Upper lobe of left lung (tissue), 6 donors: Measurements from ENCODE around the gene MAPRE3. TPM values are rescaled to one million over a fixed set of nuclear protein-coding genes. Genes with fewer than 3 reads are reported as not detected.

Source experiments
- ATAC-seq, 2 donors: fragments of 200-7000 bp; cut with Tn5 transposase; one replicate each; pipeline ENCODE4 v1.9.1; 2022; ENCODE audit warnings: mild to moderate bottlenecking in 2 of 2, moderate library complexity in 2 of 2; ENCODE audit not compliant: low FRiP score in 2 of 2
- DNase-seq, 2 donors: peaks; one replicate each; pipeline ENCODE4 v3.0.0-alpha.2; 2019 to 2020
- H3K27ac ChIP-seq, 4 donors: fragments of 200-600 bp; sonication (generic); one replicate each; pipeline ENCODE4 v1.5.1; 2016 to 2019
- H3K27me3 ChIP-seq, 4 donors: fragments of 200-600 bp; sonication (generic); one replicate each; pipeline ENCODE4 v1.5.1; 2017 to 2019
- H3K36me3 ChIP-seq, 4 donors: fragments of 200-600 bp; sonication (generic); one replicate each; pipeline ENCODE4 v1.5.1; 2016 to 2019
- H3K4me1 ChIP-seq, 4 donors: fragments of 200-600 bp; sonication (generic); one replicate each; pipeline ENCODE4 v1.5.1; 2018 to 2019
- H3K4me3 ChIP-seq, 4 donors: fragments of 200-600 bp; sonication (generic); one replicate each; pipeline ENCODE4 v1.5.1; 2017 to 2019; ENCODE audit warnings: mild to moderate bottlenecking in 2 of 4, moderate library complexity in 1 of 4
- H3K9me3 ChIP-seq, 4 donors: fragments of 200-600 bp; sonication (generic); one replicate each; pipeline ENCODE4 v1.5.1; 2018 to 2019
- EP300 ChIP-seq, 4 donors: sonication (generic); formaldehyde crosslinking; IDR thresholded peaks; one replicate each; pipeline ENCODE4 v1.5.1; 2017; ENCODE audit warnings: antibody characterized with exemption in 4 of 4, control low read depth in 2 of 4
- POLR2A ChIP-seq, 4 donors: fragments of 450-650 bp; IDR thresholded peaks; one replicate each; pipeline ENCODE4 v1.5.1; 2016 to 2017; ENCODE audit warnings: antibody characterized with exemption in 4 of 4, mild to moderate bottlenecking in 2 of 4
- POLR2AphosphoS5 ChIP-seq, 2 donors: sonication (generic); formaldehyde crosslinking; IDR thresholded peaks; one replicate each; pipeline ENCODE4 v1.5.1; 2017; ENCODE audit warnings: antibody characterized with exemption in 2 of 2
- WGBS, 2 donors: methylation state at CpG; one replicate each; pipeline ENCODE4 v1.1.5; 2017 to 2018; 5-methylcytosine and 5-hydroxymethylcytosine counted together
- total RNA-seq, 6 donors: library from RNA; depleted of rRNA in 4 of 6; stranded (reverse); fragments of >200 nt in 4 of 6; gene quantifications; one replicate each; pipeline versions ENCODE4 v1.1.0 to v1.2.1, GENCODE V29; 2016 to 2021
- TF ChIP-seq, protein P1 (sequence below), 6 experiments: fragments of 450-650 bp in 4 of 6; fragments of 200-600 bp in 2 of 6; sonication (generic) in 2 of 6; IDR thresholded peaks; one replicate each; pipeline ENCODE4 v1.5.1; 2016 to 2019; ENCODE audit warnings: antibody characterized with exemption in 6 of 6
- donor health status: DM: no; HTN: no; CAD: no; lungs with moderate emphysema.
- donor health status: DM: no; HTN: yes; CAD: no; lungs with severe emphysema.

The MAPRE3 gene
- total RNA-seq, 6 donors from 2014 or later = 13.5 to 61.8 (median 20.1) TPM

- WGBS, 2 donors = 3% methylated on average over 4 to 11 of the region's 11 CpGs
- no peaks in the 10 kb centered on the region for H3K27me3 ChIP-seq
- peak overlapping the region; percentile 70 to 100 (median 94) for H3K4me3 ChIP-seq
- H3K36me3 ChIP-seq = peaks cover 0 to 32% (median 17%) of the 10 kb centered on the region in 4 donors
- peak overlapping the region; percentile 88 to 96 (median 93) for H3K27ac ChIP-seq
- peaks cover 42 to 47% (median 44%) of the 10 kb centered on the region in 4 donors for H3K4me1 ChIP-seq
- no peaks in the 10 kb centered on the region for H3K9me3 ChIP-seq
- peak; percentile 1 to 5 for ATAC-seq
- no peak for DNase-seq
- TF ChIP-seq POLR2AphosphoS5 (IDR thresholded peaks at IDR 0.05) = no peak
- TF ChIP-seq, protein P1, sequence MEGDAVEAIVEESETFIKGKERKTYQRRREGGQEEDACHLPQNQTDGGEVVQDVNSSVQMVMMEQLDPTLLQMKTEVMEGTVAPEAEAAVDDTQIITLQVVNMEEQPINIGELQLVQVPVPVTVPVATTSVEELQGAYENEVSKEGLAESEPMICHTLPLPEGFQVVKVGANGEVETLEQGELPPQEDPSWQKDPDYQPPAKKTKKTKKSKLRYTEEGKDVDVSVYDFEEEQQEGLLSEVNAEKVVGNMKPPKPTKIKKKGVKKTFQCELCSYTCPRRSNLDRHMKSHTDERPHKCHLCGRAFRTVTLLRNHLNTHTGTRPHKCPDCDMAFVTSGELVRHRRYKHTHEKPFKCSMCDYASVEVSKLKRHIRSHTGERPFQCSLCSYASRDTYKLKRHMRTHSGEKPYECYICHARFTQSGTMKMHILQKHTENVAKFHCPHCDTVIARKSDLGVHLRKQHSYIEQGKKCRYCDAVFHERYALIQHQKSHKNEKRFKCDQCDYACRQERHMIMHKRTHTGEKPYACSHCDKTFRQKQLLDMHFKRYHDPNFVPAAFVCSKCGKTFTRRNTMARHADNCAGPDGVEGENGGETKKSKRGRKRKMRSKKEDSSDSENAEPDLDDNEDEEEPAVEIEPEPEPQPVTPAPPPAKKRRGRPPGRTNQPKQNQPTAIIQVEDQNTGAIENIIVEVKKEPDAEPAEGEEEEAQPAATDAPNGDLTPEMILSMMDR (IDR thresholded peaks at IDR 0.05) = no peak
- TF ChIP-seq POLR2A (IDR thresholded peaks at IDR 0.05) = no peak
Measured at GRCh38 chr2:27070653-27071276, 100.3 kb downstream of the MAPRE3 start.

DNA sequence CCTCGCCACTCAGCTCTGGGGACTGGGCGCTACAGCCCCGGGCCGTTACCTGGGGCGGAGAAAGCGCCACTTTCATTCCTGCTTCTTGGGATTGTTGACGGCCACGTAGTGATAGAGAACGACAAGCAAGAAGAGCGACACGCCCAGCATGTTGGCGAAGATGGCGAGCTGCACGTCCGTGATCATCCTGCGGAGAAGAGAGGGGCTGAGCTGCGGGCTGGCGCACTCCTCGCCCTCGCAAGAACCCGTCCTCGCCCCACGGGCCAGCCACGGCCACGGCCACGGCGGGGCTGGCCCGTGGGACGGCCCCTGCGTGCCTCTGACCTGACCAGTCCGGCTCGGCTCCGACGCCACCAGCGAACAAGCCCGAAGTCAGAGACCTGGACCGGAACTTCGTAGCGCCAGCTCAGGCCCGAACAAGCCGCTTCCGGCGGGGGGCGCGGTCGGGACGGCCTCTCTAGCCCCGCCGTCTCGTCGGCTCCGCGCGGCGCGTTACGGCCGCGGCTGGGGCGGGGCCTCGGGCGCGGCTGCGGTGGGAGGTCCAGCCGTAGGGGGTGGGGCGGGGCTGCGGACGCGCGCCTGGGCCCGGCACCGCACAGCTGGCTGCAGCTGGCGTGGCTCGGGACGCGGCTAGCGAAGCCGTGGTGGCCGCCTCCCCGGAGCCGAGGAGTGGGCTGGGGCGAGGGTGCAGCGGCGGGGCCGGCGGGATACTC, 101.0 kb downstream of the MAPRE3 start, which contains the start of gene OST4:
Gene OST4, minus strand, starts transcription at position 378 of the 713 bp plus-strand sequence.
- 0% methylated on average over 13 to 39 of the region's 86 CpGs for WGBS, 2 donors
- Histone ChIP-seq H3K4me1 (peaks cover 43 to 49% (median 46%) of the 10 kb centered on the region in 4 donors), H3K4me3 (peak within 1 kb of the TSS; percentile 70 to 100 (median 94)), H3K27ac (peak within 1 kb of the TSS; percentile 88 to 96 (median 93)), H3K36me3 (peaks cover 0 to 30% (median 17%) of the 10 kb centered on the region in 4 donors), H3K9me3 (no peaks in the 10 kb centered on the region), H3K27me3 (no peaks in the 10 kb centered on the region)
- DNase-seq (peak; percentile 96 to 99), ATAC-seq (peak; percentile 95 to 99)
- TF ChIP-seq, protein P1 (IDR thresholded peaks at IDR 0.05) = peak in 2 of 6 experiments; percentile 17 to 33
- peak; percentile 82 to 89 for TF ChIP-seq POLR2AphosphoS5 (IDR thresholded peaks at IDR 0.05)
- TF ChIP-seq POLR2A (IDR thresholded peaks at IDR 0.05) = peak in 3 of 4 donors; percentile 60 to 89 (median 64)
- TF ChIP-seq EP300 (IDR thresholded peaks at IDR 0.05) = peak in 1 of 4 donors; percentile 22

DNA sequence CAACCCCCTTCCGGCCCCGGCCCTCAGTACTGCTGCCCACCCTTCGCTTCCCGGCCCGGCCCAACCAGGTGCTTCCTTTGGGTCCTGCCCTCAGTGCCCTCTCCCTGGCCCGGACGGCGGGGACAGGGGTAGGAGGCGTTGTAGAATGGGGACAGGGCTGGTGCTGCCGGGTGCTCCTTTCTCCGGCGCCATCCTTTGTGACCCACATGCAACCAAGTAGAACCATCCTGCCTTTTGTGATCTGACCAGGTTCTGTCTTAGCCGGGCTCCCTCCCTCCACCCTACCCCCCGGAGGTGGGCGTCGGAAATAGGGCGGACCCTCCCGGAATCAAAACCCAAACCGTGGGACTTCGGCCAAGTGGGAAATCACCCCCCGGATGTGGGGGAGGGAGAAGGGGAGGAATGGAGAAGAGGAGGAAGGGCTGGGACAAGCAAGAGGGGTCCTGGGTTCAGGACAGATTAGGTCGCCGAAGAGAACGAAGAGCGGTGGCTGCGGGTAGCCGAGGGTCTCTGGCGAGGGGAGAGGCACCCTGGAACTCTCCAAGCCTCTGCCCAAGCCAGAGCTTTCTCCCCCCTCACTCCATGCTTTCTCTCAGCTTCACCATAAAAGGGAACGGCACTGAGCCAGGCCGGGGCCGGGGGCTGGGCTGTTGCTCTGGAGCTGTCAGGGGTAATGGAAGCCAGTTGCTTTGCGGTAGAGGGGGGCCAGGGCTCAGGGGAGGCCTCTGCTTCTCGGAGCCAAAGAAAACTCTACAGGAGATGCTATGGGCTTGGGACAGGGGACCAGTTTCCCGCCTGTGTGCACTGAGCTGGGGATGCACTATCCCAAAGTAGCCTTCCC, 101.8 kb downstream of the MAPRE3 start:
- Histone ChIP-seq H3K36me3 (peaks cover 0 to 24% (median 17%) of the 10 kb centered on the region in 4 donors), H3K9me3 (no peaks in the 10 kb centered on the region), H3K27me3 (no peaks in the 10 kb centered on the region), H3K27ac (peak overlapping the region; percentile 88 to 96 (median 93)), H3K4me1 (peaks cover 43 to 51% (median 46%) of the 10 kb centered on the region in 4 donors), H3K4me3 (peak overlapping the region; percentile 70 to 95 (median 86))
- peak; percentile 37 to 54 for ATAC-seq
- WGBS, 2 donors = 10 to 11% methylated on average over 21 to 26 of the region's 34 CpGs
- TF ChIP-seq POLR2AphosphoS5 (IDR thresholded peaks at IDR 0.05) = no peak
- no peak for TF ChIP-seq EP300 (IDR thresholded peaks at IDR 0.05)
- TF ChIP-seq, protein P1 (IDR thresholded peaks at IDR 0.05) = no peak
- DNase-seq = peak in 1 of 2 donors; percentile 89

DNA sequence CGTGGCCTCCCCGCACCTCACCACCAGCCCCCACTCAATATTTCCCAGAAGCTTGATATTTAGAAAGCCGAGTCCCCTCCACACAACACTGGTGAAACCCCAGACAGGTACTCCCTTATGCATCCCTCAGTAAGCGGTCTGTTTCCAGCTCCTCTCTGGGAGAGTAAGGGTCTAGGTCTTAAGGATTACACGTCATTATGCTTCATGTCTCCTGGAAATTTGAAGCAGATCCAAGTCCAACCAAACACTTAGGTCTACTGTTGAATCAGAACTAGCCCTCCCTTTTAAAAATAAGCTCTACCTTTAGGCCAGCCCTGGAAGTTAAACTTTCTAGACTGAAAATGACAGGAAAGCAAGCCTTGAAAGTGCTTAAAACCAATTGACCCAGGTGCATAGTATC, 102.5 kb downstream of the MAPRE3 start:
- DNase-seq = no peak

More for the DNA sequence above, 102.5 kb downstream of the MAPRE3 start:
- WGBS, 2 donors = 78 to 81% methylated on average over 5 of the region's 5 CpGs
- Histone ChIP-seq H3K27me3 (no peaks in the 10 kb centered on the region), H3K9me3 (no peaks in the 10 kb centered on the region), H3K27ac (peak overlapping the region in 3 of 4 donors; percentile 92 to 96 (median 94)), H3K4me1 (peaks cover 43 to 52% (median 47%) of the 10 kb centered on the region in 4 donors), H3K36me3 (peaks cover 0 to 17% (median 11%) of the 10 kb centered on the region in 4 donors), H3K4me3 (no peak overlapping the region)
- no peak for ATAC-seq
- TF ChIP-seq POLR2AphosphoS5 (IDR thresholded peaks at IDR 0.05) (no peak), EP300 (IDR thresholded peaks at IDR 0.05) (no peak), POLR2A (IDR thresholded peaks at IDR 0.05) (no peak)
- TF ChIP-seq, protein P1 (IDR thresholded peaks at IDR 0.05) = no peak
